CD4-positive, alpha-beta T cell treated with Interleukin-1 beta for 1 hour (primary cell): Measurements from ENCODE around the gene TOGARAM2.
"Not testable (repeated sequence)": the region's sequence is repeated elsewhere in the genome, so short reads cannot be mapped to it uniquely, and the experiment has no call there.

ENCODE experiments used
- DNase-seq, 2 donors: peaks; one replicate each; pipeline ENCODE4 v3.0.0-alpha.2; 2020 to 2022

TOGARAM2 gene

DNA sequence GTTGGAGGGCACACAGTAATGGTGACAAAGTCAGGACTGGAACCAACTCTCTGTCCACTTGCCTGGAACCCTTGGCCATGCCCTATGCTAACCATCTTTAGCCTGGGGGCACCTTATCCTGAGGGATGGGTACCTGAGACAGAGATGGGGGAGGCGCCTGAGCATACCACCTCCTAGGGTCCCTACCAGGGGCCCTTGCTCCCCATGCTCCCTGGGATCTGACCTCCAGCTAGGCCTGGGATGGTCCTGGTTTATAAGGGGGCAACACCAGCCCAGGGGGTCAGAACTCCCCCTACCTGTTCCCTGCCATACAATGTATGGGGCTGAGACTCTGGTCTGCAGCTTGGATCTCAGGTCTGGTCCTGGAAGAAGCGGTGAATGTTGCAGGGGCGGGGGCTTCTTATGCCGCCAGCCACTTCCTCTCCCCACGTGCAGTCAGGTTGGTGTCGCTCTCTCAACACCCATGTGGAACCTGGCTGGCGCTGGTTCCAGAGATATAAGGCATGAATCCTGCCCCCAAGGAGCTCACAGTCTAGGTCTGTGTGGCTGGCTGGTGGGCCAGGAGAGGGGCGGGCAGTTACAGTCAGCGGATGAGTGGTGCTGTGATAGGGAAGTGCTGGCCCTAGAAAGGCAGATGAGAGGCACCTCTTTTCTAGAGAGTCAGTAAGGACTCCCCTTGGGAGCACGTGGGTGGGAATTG is 3.8 kb upstream of the TOGARAM2 start:
- no peak for DNase-seq

DNA sequence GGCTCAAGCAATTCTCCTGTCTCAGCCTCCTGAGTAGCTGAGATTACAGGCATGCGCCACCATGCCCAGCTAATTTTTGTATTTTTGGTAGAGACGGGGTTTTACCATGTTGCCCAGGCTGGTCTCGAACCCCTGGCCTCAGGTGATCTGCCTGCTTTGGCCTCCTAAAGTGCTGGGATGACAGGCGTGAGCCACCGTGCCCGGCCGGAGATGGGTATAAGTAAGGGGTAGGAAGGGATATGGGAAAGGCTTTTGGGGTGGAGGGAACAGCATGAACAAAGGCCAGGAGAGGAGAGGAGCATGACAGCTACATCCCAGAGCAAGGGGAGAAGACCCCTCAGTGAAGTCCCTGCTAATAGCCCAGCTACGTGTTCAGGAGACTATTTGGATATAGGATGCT is 3.1 kb upstream of the TOGARAM2 start:
- not testable (repeated sequence) for DNase-seq

- no peak for DNase-seq
Observed at GRCh38 chr2:28978606-28979005, 2.5 kb upstream of the TOGARAM2 start.

DNA sequence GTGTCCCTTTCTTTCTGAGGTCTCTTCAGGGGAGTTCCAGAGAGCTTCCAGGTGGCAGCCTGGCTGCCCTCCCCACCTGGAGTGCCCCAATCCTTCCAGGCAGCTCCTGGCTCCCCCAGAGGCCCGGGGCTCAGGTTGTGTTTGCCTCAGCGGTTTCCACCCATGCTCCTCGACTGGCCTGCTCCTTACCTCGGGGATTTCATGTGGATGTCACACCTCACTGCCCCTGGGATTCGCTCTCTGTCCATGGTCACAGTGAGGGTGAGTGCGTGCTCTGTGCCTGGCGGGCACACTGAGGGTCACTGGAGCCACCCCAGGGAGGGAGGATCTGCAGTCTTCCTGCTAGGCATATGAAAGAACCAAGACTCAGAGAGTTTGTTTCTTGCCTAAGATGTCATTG is 2.1 kb upstream of the TOGARAM2 start:
- no peak for DNase-seq

- DNase-seq: no peak
Observed at GRCh38 chr2:28979576-28980366, 1.3 kb upstream of the TOGARAM2 start.

- DNase-seq: no peak
Observed at GRCh38 chr2:28980368-28981015, 606 bp upstream of the TOGARAM2 start.

DNA sequence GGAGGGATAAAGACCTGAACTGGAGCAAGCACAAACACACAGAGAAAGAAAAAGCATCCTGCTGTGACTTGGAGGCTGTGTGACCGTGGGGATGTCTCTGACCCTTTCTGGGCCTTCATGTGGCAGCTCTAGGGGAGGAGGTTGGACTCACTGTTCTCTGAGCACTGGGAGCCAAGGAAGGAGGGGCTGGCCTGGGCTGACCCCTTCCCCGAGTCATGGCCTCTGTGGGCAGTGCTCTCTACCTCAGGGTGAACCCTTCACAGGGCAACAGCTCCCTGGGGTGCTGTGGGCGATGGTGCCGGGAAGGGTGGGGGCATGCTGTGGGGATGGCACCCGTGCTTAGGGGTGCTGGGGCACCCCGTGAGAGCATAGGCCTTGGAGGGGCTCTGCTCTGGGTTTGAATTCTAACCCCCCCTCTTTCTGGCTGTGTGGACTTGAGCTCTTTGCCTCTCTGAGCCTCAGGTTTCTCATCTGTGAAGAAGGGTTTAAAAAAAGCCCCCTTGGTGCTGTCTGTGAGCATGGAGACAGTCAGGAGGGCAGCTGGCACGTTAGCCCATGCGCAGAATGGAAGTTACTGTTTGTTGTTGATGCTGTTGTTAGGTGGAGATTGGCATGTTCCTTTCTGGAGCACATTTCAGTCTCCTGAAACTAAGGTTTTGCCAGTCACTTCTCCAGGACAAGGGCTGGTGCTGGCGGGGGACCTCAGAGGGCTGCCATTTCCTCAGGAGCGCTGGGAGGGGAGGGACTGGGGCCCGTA is 700 bp downstream of the TOGARAM2 start:
- no peak for DNase-seq

- no peak for DNase-seq
Observed at GRCh38 chr2:28982381-28982950, 1.4 kb downstream of the TOGARAM2 start.

- no peak for DNase-seq
Observed at GRCh38 chr2:28986429-28986828, 5.3 kb downstream of the TOGARAM2 start.

DNA sequence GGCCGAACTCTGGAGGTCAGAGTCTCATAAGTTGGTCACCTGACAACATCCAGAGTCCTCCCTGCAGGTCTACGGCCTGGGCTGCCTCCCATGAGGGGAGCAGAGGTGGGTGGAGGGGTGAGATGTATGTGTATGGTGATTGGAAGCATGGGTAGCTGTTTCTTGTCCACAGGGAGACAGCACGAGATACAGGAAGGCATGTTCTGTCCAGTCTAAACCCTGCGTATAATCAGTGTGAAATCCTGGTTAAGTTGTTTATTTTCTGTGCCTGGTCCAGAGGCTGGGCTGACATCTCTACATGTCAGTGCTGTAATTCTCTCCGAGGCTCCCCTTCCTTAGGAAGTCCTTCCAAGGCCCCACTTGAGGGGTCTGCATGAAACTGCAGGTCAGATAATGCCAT is 8.9 kb downstream of the TOGARAM2 start:
- no peak for DNase-seq

- DNase-seq: no peak
Observed at GRCh38 chr2:28990445-28990844, 9.3 kb downstream of the TOGARAM2 start.

- no peak for DNase-seq
Observed at GRCh38 chr2:28991021-28991420, 9.9 kb downstream of the TOGARAM2 start.

DNA sequence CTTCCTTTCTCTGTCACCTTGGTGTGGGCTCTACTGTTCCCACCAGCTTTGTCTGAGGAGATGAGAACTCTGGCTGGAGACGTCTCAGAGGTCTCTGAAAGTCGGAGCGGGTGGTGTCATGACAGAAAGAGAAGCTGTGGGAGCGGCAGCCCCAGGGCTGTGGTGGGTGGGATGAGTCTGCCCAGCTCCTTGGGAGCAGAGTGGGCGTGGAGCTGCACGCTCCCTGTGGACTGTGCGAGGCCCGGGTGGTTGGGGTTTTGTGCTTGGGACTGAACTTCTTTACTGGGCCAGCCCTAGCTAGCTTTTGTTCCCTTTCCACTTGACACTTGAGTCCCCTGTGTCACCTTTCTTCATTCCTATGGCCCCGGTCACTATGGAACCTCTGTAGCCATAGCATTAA is 10.4 kb downstream of the TOGARAM2 start:
- no peak for DNase-seq

DNA sequence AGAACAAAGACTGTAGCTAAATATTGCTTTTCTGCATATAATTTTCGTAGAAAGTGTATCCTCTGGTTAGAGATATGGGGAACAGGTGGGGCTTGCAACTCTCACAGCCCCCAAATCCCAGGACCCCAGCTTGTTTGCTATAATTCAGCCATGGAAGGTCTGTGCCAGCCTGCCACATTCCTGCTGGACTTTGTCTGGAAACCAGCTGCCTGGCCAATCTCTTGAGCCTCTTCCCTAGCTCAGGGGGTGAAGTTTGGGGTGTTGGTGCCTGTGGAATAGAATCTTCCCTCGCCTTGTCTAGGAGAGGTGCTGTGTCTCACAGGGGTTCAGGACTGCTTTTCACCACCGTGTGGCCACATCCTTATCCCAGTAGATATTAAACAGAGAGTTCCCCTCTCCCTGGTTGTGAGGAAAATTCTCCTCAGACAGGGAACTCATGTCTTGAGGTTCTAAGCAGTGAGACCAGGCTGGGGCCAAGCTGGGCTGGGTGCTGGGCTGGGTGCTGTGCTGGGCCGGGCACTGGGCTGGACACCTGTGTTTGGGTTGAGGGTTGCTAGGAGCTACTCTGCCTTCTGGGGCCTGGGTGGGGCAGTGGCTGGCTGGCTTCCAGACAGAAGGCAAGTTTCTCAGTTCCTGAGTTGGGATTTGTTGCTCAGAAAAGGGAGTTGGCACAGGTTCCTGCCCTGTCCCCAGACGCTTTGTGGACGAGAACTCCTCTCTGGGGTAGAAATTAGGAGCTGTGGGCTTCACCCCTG is 12.3 kb downstream of the TOGARAM2 start:
- no peak for DNase-seq

GRCh38 chr2:28994074-28994473 is 13.0 kb downstream of the TOGARAM2 start:
- DNase-seq: no peak

GRCh38 chr2:28994679-28995078 is 13.6 kb downstream of the TOGARAM2 start:
- DNase-seq: no peak

DNA sequence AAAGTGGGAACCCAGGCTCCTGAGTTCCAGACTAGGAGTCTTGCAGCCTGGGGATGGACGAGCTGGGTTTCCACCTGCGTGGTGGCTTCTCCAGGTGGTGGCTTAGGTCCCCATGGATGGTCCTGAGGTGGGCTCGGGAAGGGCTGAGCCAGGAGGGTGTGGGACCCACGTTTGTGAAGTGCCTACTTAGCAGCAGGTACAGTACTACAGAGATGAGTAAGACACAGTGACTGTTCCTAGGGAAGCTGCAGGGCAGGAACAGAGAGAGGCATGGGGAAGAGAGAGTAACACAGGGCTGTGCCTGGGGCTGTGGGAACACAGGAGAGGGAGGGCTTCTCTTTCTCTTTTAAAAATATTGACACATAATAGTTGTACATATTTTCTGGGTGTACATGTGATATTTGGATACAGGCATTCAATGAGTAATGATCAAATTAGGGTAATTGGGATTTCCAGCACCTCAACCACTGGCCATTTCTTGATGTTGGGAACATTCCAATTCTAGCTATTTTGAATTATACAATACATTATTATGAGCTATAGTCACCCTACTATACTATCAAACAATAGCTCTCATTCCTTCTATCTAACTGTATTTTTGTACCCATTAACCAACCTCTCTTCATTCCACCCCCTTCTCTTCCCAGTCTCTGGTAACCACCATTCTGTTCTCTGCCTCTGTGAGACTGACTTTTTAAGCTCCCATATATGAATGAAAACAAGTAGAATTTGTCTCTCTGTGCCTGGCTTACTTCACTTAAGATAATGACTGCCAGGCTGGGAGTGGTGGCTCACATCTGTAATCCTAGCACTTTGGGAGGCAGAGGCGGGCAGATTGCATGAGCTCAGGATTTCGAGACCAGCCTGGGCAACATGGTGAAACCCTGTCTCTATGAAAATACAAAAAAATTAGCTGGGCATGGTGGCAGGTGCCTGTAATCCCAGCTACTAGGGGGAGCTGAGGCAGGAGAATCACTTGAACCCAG is 15.0 kb downstream of the TOGARAM2 start:
- DNase-seq: no peak

GRCh38 chr2:28997237-28997846 is 16.2 kb downstream of the TOGARAM2 start:
- DNase-seq: no peak

DNA sequence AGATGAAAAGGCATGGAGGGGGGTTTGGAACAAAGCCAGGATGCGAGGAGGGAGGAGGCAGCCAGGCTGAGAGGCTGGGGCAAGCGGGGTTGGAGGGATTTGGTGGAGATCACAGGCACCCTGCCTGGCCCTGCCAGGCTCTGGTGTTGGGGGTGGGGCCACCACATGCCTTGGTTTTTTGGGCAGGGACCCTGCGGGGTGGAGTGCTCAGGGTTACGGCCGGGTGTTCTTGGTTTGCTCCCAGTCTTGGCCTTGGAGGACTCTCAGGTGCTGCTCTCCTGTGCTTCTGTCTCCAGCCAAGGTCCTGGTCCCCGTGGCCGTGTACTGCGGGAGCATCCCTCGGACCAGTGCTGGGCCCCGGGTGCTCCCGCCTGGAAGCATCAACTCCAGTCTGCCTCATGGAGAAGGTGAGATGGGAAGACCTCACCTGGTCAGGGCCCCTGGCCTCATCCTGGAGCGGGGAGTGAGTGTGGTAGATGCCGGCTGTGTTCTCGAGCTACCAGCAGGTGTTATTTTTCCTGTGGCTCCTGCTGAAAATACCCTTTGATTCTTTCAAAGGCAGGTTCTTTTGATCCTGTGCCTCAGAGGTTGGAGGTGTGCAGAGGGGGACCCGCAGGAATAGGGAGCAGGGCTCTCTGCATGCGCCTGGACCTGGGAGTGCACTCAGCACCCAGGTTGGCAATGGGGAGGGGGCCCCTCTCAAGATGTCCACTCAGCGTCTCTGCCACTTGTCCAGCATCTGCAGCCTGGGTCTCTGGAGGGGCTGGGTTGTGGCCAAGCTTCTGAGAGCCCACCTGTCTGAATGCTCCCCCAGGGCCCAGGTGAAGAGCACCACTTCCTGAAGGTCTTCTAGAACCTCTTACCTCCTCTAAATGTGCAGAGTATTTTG is 17.0 kb downstream of the TOGARAM2 start:
- no peak for DNase-seq
